GM19455 (cell line): ENCODE measurements around the gene GPSM3.
"Not testable (repeated sequence)": the region's sequence is repeated elsewhere in the genome, so short reads cannot be mapped to it uniquely, and the experiment has no call there.

Experiments used
- ATAC-seq: cut with Tn5 transposase; IDR thresholded peaks from one replicate; pipeline ENCODE4 v1.9.1; 2021; ENCODE audit not compliant: unreplicated experiment

Gene GPSM3

DNA sequence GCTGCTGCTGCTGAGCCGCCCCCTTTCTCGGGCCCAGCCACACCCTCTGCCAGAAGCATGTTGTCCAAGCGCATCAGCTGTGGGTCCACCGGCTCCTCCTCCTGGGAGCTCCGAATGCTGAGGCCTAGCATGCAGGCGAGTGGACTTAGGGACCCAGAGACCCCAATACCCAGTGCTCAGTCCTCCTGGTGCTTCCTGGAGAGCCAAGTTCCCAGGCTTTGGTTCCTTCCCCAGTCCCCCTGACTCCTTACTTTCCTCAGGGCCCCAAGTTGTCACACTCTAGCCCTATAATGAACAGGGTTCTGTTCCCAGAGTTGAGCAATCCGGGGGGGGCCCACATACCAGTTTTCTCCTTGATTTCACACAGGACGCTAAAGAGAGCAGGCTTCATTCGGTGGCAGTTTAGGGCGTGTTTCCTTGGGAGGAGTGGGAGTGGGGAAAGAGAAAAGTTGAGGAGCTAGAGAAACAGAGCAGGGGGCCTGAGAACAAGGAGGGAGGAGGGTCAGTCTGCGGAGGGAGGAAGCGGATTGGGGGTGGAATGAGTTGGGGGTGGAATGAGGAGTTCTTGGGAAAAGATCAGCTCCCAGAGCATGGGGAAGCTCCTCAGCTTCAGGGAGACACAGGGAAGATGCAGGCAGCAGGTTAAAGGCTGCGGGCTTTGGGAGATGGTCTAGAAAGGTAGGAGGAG is 3.9 kb downstream of the GPSM3 start:
- ATAC-seq: no peak

DNA sequence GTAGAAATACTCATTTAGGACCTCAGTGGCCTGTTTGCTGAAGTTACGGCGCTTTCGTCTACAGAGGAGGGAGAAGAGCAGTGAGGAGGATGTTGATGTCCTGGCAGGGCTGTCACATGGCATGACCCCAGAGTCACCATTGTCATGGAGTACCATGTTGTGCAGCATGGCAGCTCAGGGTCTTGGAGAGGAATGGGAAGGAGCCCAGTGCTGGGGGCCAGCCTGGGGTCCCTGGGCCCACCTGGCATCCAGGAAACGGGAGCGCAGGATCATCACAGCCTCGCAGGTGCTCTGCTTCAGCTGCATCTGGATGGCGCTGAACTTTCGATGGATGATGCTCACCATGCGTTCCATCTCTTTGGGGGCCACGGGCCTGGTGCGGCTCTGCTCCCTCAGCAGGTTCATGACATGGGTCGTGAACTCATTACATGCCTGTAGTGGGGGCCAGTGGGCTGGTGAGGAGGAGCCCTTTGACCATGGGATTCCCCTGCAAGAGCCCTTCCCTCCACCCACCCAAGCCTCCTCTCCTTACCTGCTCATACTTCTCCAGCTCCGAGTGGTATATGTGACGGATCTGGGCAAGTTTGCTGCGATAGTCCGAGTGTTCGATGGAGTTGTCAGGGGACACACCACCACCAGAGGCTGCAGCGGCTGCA is 4.6 kb downstream of the GPSM3 start:
- not testable (repeated sequence) for ATAC-seq

GRCh38 chr6:32187009-32187709 is 5.3 kb downstream of the GPSM3 start:
- no peak for ATAC-seq

DNA sequence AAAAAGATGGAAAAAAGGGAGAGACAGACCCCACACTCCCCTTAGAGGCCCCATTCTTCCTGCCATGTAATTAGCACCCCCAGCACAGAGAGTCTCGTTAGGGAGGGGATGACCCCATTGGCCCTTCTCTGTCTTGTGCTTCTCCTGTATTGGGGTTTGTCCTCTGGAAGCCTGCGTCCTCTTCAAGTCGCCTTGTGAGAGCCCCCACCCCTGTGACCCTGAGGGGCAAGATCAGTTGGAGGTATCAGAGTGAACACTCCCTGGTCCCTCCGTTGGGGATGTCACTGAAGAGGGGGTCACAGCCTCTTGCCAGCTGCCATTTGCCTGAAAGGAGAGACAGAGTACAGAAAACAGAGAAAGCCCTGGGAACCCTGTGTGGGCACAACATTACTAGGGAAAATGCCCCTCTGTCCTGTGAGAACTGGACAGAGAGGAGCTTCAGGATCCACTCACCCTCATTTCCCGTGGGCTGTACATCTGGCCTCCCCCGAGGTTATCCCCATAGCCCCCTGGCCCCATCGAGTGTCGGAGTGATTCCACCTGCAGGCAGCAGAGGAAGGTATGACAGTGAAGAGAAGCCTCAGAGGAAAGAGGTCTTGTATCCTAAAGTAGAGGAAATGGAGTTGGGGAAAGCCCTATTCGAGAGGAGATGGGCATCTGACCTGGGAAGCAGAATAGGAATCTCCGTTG is 6.1 kb downstream of the GPSM3 start:
- not testable (repeated sequence) for ATAC-seq

GRCh38 chr6:32185681-32186131 is 6.7 kb downstream of the GPSM3 start:
- ATAC-seq: not testable (repeated sequence)

GRCh38 chr6:32184084-32184640 is 8.3 kb downstream of the GPSM3 start, which contains the start of gene AGER:
Gene AGER (minus strand): TSS chr6:32184253. CDS start chr6:32184222, 31 bp downstream.
- ATAC-seq: no peak

DNA sequence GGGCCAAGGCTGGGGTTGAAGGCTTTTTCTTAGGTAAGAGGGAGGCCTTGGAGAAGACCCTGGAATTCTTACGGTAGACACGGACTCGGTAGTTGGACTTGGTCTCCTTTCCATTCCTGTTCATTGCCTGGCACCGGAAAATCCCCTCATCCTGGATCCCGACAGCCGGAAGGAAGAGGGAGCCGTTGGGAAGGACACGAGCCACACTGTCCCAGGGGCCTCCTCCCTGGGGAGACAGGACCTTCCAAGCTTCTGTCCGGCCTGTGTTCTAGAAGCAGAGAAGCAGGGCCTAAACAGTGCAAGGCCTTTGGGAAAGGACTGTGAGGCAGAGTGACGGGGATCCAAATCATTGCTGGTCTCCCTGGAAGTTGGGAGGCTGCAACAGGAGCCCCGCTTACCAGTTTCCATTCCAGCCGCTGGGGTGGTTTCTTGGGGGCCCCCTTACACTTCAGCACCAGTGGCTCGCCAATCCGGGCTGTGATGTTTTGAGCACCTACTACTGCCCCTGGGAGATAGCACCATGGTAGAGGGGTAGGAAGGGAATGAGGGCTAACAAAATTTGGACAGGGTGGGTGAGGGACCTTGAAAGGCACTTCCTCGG is 8.9 kb downstream of the GPSM3 start:
- no peak for ATAC-seq

GRCh38 chr6:32183030-32183429 is 9.4 kb downstream of the GPSM3 start:
- no peak for ATAC-seq

GRCh38 chr6:32182555-32182981 is 9.9 kb downstream of the GPSM3 start:
- no peak for ATAC-seq

DNA sequence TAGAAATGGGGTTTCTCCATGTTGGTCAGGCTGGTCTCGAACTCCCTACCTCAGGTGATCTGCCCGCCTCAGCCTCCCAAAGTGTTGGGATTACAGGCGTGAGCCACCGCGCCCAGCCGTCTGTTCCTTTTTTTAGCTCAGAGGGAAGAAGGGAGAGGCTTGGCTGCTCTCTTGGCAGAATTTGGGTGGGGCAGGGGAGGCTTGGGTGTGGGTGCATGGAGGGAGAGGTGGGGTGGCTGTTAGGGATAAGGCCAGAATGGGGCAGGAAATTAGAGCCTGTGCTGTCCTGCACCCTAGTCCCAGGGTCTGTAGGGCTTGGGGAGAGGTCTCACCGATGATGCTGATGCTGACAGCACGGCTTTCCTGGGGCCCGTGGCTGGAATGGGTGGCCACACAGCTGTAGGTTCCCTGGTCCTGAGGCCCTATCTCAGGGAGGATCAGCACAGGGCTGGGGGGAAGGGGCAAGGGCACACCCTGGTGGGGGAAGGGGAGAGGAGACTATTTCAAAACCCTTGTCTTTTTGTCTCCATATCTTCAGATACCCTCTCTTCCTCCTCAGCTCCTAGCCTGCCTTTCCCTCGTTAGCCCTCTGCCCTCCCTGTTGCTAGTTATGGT is 10.4 kb downstream of the GPSM3 start:
- ATAC-seq: no peak

DNA sequence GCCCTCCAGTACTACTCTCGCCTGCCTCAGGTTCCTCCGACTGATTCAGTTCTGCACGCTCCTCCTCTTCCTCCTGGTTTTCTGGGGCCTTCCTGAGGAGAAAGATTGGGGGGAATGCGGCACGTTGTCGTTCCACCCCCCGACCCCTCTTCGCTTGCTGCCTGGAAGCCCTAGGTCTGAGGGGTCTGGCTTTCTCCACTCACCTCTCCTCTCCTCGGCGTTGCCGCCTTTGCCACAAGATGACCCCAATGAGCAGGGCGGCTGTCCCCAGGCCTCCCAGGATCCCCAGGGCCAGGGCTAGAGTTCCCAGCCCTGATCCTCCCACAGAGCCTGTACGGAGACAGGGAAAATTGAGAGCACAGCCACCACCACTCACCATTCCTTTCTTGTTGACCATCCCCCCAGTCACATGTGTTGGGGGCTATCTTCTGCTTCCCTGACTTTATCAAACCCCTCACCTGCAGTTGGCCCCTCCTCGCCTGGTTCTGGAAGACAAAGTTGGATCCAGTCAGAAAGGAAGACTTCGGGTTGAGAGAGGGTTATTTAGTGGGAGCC is 11.2 kb downstream of the GPSM3 start:
- no peak for ATAC-seq

DNA sequence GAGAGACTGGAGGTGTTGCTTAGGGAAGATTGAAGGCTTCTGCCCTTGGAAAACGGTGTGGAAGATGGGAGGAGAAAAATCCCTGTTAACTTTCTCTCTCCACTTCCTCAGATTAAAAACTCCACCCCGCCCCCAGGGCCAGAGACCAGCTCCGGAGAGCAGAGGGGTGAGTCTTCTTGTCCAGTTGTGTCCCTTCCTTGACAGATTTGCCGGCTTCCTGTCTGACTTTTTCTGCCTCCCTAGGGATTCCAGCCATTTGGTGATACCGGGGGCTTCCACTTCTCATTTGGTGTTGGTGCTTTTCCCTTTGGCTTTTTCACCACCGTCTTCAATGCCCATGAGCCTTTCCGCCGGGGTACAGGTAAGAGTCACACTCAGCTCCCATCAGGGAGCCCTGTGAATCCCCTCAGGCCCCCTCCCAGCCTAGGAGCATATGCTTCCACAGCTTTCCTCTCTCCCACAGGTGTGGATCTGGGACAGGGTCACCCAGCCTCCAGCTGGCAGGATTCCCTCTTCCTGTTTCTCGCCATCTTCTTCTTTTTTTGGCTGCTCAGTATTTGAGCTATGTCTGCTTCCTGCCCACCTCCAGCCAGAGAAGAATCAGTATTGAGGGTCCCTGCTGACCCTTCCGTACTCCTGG is 12.6 kb downstream of the GPSM3 start:
- ATAC-seq: no peak

DNA sequence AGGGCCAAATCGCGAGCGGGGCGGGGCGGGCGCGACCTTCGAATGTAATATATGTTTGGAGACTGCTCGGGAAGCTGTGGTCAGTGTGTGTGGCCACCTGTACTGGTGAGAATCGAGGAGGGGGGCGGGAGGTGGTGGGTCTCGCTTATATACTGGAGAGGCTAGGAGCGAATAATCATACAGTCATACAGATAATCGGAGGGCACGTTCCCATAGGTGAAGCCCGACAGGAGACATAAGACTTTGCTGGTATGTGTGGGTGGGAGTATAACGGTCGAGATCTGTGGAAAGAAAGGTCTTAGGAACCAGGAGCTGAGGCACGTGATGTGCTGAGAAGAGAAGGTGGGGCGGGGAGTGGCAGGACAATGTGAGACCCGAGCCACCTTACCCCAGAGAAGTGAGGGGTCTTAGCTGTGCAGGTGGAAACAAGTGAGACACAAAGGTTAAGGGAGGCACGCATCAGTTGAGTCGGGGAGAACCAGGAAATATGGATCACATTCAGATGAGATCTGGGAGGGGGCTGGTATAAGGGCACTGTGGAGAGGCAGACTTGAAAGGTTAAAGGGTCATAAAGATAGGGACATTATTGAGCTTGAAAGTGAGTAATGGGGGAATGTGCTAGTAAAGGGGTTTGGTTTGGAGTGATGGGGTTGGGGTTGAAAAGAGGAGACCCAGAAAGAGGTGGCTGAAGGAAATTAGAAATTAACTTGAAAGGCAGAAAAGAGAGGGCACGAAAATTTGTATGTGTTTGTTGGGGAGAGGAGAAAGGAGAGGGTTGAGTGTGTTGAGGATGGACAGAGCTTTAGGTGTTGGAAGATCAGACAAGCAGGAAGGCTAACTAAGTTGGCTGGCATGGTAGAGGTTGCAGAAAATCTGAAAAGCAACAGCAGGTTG is 13.6 kb downstream of the GPSM3 start:
- no peak for ATAC-seq

GRCh38 chr6:32177788-32178546 is 14.5 kb downstream of the GPSM3 start, which contains the start of gene RNF5:
Gene RNF5 (plus strand): TSS chr6:32178405. CDS start chr6:32178512, 107 bp downstream.
- peak; percentile 82 for ATAC-seq

- ATAC-seq: no peak
Observed at GRCh38 chr6:32177183-32177787, 15.2 kb downstream of the GPSM3 start.

GRCh38 chr6:32176476-32177182 is 15.8 kb downstream of the GPSM3 start:
- ATAC-seq: no peak
